Fibroblast of the conjunctiva (primary cell): ENCODE data around the gene ANK3.

Experiments
- DNase-seq: peaks from one replicate; pipeline ENCODE4 v3.0.0-alpha.2; 2010; ENCODE audit warnings: low read depth

Gene ANK3

DNA sequence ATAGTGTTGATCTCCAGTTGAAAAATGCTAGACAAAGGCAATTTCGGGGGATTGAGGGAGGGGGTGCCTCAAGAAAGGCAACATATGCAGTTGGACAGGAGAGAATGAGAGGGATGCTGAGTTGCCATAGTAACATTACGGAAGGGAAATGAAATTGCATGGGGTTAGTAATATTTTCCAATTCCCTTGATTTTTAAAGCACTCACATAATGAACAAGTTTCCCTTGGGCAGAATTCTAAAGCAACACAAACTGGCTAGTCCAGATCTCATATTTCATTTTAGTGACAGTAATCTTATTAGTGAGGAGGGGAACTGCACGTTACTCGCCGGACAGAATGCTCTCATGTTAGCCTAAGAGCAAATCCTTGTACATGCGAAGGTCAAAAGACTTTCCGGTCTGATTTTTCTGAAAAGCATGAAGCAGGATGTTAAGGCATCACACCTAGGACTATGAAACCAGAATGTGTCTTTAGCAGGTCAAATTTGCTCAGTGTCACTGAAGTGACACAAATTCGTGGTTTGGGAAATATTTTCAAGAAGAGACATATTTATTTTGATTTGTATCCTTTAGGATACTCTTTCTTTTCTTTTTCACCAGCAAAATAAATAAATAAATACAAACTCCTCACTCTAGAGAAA is 165.5 kb downstream of the ANK3 start:
- DNase-seq: no peak

DNA sequence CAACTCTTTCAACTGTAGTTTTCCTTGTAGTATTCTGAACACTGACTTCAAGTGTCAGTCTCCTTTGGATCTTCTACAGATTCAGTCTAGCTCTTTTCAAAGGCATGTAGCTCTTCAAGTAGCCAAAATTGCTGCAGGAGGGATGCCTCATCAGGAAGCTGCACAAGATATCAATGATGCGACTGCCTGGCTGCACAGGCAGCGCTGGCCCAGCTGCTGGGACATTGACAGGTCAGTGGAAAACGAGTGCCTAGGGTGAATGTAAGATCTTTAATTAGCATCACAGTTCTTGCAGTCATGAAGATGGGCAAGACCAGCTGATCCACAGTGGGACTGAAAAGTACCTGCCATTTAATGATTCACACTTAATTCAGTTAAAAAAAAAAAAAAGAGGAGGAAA is 167.6 kb downstream of the ANK3 start:
- no peak for DNase-seq

DNA sequence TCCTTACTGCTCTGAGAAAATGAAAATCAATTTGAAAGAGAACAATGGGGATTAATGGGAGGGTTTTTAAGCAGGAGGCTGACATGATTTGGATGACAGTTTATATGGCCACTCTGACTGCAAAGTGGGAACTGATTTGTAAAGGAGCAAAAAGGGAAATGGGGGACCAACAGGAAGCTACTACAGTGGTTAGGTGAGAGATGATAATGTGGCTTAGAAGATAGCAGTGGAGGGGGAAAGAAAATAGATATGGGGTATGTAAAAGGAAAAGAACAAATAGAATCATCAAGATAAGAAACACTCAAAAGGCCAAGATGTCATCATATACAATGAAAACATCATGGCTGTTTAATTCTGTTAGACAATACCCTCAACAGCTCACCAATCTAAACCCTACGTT is 177.5 kb downstream of the ANK3 start:
- no peak for DNase-seq

DNA sequence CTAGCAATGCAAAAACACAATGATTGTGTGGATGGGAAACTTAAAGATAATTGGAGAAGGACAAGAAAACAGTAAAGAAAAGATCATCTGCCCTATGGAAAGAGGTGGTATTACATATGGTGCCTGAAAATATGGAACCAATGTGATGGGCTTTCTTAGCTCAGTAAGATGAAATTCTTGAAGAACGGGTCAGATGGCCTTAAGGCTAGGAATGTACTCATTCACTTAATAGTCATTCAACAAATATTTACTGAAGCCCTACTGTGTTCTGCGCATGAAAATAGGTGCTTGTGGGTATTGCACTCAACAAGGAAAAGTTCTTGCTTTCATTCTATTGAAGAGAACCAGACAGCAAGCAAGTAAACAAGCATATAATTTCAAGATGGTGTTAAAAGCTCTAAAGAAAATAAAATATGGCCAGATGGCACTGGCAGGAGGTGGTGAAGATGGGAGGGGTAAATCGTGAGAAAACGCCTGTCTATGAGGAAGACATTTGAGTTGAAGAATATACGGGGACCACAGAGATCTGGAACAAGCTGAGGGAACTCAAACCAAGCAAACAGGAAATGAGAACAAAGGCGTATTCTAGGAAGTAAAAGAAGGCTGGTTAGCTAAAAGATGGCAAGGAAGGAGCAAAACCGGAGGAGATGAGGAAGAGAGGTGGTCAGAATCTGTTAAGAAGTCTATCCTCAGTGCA is 179.7 kb downstream of the ANK3 start:
- DNase-seq: no peak

DNA sequence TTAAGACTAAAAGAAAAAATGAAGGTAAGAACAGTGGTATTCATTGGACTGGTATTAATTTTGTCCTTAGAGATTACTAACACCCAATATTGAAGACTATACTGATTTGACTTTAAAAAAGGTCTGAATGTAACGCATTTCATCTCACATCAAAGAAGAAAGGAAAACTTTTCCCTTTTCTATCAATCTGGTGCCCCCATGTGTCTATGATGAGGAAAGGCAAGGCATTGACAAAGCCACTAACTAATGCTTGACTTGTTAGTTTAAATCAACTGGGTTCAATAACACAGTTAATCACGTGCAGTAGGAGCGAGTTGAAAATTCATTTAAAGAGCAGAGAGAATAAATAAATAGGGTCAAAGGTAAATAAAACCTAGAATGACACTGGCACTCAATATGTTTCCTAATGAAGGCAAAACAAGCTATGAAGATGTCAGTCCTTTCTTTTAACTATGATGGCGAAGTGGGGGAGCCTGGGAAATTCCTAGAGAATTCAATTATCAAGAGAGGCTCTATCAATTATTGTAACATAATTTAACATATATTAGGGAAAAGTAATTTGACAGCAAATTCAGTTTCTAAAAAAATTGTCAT is 180.9 kb downstream of the ANK3 start:
- DNase-seq: peak; percentile 22

DNA sequence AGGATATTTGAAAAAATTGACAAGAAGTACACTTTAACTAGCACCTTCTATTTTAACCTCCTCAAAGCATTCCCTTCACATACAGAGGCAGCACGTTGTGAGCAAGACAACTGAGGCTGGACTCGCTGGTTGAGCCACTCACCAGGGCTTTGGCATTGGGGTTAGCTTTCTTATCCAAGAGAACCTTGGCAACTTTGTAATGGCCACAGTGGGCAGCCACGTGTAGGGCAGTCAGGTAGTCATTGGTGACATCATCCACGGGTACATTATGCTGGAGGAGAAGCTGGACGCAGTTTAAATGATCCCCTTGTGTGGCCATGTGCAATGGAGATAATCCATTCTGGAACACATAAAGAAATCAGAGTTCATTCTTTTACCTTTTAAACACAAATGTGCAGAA is 181.8 kb downstream of the ANK3 start:
- DNase-seq: no peak

DNA sequence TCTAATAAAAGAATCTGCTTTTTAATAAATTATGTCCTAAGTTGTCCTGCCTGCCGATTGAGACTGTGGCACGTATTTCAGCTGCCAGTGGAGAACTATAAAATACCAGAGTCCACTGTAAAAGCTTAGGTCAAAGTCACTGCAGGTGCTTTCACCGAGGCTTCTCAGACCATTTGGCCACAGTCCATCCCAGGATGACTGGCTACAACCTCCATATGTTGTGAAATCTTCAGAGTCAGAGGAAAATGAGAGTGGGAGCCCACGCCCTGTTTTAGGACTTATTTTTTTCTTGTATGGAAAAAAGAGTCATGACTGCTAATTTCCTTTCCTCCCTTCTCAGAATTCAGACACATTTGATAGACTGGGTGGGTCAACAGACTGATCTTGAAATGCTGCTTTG is 182.9 kb downstream of the ANK3 start:
- DNase-seq: no peak

DNA sequence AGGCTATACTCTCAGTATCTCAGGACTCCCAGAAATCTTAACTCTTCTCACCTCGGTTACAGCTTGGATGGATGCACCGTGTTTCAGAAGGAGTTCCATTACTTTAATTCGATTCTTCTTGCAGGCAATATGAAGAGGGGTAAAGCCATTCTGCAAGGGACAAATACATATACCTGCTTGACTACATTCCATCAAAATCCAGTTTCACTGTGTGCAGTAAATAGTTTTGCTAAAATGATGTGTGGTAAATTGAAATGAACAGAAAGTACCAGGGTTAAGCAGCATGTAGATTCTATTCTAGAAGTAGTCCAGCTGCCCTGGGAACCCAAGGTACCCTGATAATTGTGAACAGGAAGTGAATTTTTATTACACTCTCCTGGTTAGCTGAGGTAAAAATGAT is 183.9 kb downstream of the ANK3 start:
- no peak for DNase-seq

DNA sequence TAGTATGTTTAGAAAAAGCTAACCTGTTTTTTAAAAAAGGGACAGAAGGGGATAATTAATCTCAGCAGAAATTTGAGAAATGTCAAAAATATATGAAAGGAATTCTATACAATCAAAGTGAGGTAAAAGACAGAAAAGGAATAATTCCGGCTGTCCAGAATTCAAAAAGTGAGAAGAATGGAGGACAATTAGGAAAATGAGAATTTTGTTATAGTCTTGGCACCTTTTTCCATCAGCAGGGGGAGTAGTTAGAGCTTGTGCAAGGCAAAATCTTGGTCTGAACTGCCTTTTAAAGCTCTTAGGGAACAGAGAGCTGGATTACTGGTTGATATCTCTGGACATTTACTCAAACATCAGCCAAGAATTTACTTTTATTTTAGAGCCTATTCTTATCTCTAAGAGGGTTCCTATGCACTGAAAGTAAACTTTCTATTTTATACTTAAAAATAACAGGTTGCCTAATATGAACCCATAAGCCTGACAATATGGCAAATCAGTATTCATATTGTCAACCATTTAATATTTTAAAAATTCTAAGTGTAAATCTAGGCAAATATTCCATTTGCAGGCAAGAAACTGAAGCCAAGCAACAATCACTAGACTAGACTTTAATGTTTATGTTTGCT is 185.6 kb downstream of the ANK3 start:
- DNase-seq: peak; percentile 22

DNA sequence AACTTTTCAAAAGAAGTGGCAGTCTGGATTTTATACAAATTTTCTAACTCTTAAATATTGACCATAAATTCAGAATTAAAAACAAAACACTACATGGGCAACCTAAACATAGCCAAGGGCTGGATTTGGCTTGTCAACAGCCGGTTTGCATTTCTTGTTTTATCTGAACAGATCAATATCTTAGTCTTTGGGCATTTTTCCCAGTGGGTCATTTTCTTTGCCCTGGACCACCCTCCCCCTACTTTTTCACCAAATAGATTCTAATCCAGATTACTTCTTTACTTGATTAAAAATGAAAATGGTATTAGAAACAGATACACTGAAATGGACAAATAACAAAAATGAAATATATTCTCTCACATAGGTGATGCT is 189.0 kb downstream of the ANK3 start:
- DNase-seq: no peak

DNA sequence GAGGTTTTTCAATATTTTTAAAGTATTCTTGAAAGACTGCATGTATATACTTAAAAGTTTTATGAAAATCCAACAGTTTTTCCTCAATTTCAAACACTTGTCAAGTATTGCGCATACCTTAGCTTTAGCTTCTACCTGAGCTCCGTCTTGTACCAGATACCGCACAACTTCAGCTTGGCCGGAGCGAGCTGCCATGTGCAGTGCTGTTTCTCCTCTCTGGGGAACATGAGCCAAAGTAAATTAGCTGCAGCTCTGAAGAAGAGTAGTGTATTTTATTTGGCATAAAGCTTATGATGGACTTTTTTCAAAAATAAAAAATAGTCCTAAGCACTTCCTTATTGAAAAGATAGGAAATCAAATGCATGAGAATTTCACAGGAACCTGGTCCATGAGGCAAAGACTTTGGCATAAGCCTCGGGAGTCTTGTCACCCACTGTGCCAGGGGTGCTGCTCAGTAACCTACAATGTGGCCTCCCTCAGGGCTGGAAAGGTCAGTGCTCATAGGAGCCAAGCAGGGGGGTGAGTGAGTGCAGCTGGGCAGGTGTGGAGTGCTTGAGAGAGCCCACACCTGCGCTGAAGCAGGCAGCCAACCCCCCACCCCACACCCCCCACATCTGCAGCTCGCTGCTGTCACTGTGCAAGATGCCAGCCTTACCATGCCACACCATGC is 189.5 kb downstream of the ANK3 start:
- DNase-seq: no peak

DNA sequence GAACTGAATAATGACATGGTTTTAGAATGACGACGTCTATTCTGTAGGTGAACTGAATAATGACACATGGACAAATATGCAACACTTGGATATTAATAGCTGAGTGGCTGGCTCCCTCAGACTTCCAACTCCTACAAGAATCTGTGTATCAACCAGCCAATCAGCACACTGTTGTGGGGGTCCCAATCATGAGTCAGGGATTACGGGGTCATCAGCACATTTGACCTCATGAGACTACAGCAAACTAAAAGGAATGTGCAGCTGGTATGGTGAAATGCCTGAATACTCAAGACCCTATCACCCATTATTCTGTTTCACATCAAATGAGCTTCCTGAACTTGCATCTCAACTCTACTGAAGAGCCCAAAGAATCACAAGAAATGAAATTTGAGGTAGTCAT is 192.5 kb downstream of the ANK3 start:
- no peak for DNase-seq

DNA sequence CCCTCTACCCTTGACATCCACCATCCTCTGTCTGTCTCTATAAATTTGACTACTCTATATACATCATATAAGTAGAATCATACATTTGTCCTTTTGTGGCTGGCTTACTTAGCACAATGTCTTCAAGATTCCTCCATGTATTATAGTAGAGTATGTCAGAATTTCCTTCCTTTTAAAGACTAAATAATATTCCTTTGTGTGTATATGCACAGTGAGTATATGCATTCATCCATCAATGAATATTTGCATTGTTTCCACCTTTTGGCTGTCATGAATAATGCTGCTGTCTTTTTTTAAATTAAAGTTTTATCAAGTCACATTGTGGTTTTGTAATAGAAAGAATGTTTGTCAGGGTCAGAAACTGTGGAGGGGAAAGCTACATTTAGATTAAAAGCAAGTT is 195.3 kb downstream of the ANK3 start:
- no peak for DNase-seq

DNA sequence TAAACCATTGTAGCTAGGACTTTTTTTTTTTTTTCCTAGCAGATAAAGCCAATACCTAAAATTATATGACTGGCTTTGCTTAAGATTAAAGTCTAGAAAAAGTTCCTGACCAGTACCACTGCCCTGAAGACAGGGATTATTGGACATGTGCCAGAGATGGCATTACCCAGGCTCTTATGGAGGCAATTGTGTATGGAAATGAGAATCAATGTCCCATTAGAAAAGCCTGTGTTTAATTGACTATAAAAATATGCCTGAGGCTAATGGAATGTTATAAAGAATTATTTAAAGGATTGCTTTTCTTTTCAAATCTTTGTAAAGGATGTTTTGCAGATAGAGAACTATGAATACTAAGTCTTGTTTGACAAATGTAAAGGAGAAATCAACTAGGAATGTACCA is 196.7 kb downstream of the ANK3 start:
- no peak for DNase-seq

DNA sequence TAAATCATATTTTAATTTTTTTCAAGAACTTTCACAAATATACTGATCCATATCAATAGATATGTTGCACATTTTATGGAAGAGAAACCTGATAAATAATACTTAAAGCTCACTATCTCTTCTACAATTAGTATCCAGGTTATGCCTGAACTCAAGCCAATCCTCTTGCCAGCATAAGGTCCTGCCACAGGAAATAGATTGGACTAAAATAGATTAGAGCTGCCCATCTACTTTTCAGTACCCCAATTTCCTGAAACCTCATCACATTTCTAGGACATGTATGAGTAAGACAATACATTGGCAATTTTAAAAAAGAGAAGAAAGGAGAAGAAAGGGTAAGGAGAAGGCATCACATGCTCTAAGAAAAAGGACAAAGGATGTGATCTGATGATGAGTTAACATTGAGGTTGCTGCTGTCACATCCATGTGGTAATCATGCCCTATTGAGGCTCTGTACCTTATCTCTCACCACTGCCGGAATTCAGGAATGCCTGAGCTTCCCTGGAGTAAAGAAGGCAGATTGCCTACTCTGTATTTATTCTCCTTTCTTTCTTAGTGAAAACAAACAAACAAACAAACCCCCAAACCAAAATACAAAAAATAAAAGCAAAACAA is 199.7 kb downstream of the ANK3 start:
- DNase-seq: no peak

DNA sequence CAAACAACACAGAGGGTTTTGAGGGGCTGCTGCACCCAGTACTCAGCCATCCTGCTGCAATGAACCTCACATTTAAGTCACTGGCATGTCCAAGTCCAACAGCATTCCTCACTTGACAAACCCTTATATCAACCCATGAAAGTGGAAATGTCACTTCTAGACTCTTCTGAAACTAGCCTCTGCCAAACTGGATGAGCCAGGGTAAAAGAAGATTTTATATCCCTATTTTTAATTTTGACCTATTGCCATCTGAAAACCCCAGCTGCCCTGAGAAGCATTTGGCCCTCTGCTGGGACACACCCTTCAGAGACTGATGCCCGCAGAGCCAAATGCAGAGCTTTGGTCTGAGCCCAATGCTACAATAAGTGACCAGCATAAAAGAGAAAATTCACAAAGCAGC is 201.1 kb downstream of the ANK3 start:
- DNase-seq: no peak

DNA sequence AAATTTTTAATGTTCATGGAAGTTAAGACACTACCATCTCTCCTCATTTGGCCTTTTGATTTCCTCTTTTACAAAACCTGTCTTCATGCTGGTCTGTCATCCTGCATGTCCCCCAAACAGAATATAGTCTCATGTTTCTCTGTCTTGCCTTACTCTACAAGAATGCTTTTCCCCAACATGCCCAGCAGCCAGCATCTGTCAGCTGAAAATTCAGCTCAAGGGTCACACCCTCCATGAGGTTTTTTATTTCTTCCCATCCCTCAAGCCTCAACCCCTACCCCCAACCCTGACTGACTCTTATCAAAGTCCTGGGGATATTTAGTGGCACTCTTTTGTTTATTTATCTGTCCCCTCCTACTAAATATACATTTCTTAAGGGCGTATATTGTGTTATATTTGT is 202.0 kb downstream of the ANK3 start:
- no peak for DNase-seq

DNA sequence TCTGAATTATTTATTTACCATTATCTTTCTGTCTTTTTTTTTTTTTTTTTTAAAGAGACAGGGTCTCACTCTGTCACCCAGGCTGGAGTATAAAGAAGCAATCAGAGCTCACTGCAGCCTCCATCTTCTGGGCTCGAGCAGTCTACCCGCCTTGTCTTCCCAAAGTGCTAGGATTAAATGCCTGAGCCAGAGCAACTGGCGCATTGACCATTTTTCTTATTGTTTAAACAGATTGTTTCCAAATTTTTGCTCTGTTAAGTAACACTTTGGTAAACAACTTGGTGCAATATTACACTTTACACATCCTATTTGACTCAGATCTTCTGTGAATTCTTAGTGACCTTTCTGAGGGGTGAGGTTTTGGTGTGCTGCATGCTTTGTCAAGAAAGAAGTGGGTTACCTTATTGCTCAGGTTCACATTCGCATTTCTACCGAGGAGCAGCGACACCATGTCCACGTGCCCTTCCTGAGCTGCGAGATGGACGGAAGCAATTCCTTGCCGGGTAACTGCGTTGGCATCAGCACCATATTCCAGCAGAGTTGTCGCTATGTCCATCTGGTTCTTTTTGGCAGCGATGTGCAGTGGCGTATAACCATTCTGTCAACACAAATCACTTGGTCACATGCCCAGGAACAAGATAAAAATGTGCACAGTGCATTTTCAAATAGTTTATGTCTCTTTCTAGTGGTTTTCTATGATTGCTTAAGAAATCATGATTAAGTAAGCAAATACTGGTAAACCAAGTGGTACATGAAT is 203.2 kb downstream of the ANK3 start:
- DNase-seq: no peak

DNA sequence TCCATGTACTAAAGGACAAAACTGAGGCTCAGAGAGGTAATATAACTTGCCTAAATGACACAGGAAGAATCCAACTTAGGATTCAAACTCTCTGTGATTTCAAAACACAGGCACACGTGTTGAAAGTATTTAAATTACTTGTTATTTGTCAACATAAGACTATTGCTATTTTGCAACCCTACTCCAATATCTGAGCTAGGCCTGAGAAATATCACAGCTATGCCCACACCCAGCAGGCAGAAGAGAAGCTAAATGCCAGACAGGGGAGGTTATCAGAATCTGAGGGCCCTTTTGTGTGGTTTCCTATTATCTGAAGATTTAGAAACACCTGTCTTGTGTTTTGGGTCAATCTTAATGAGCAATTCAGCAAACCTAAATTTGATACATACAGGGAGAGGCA is 204.3 kb downstream of the ANK3 start:
- no peak for DNase-seq

DNA sequence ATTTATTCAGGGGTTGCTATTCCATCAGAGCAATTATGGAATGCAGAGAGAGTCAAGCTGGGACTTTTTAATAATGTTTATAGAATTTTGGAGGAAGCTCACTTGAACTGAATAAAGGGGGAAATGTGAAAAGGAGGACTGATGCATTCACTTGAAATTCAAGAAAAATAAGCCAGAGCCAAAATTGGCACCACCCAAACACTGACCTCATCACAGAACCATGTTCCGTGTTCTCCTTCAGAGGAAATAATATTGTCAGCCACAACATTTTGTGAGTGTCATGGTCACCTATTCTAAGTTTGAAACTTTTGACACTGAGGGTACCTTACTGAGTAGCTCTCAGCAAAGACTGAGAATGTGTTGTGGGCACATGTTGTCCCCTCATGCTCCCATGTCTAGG is 207.0 kb downstream of the ANK3 start:
- peak; percentile 44 for DNase-seq

DNA sequence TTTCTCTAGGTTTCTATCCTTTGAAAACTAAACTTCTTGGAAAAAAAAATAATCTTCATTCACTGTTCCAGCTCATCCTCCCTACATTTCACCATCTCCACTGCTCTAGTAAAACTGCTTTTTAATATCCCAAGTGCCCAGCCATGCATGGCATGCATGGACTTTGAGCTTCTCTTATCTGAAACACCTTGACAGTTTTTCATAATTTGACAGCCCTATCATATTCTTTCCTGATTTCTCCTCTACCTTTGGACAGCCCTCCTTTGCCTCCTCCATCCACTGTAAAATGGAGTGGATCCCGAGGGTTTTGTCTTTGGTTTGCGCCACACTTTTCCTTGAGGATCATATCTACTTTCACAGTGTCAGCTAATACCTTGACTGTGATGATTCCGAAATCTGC is 212.8 kb downstream of the ANK3 start:
- DNase-seq: no peak
